Measurements from ENCODE around the gene TMPO.

TMPO gene

GRCh38 chr12:98478606-98479005 lies 36.8 kb upstream of the TMPO start:
- Histone ChIP-seq H3K4me1 (ENCODE audit: control insufficient read depth, insufficient read depth, low read length) (no peaks in the 10 kb centered on the region), H3K36me3 (ENCODE audit: control insufficient read depth in 2 of 2, insufficient read depth in 1 of 2, low read length in 2 of 2) (no peaks in the 10 kb centered on the region), H3K27ac (ENCODE audit: extremely low read depth, low read depth, low read length) (no peak overlapping the region), H3K4me3 (ENCODE audit: low read depth, low read length) (no peak overlapping the region), H3K9me3 (ENCODE audit: control insufficient read depth, insufficient read depth, low read depth, low read length) (no peaks in the 10 kb centered on the region)
- ChIA-PET POLR2A (no interaction called here), CTCF (interaction anchor here (0.9 kb wide), 2 partner anchors 11 to 52 kb away, joined by 3 to 4 read pairs; no protein-coding TSS in a partner anchor)
- no peak for TF ChIP-seq GLIS1 (tag by site-specific recombination; IDR thresholded peaks at IDR 0.05)
- no peak for TF ChIP-seq ZFP69B (tag by site-specific recombination; IDR thresholded peaks at IDR 0.05)
- no peak for TF ChIP-seq ZNF148 (tag by site-specific recombination; IDR thresholded peaks at IDR 0.05; ENCODE audit: borderline replicate concordance)
- TF ChIP-seq ZNF214 (tag by site-specific recombination; IDR thresholded peaks at IDR 0.05; ENCODE audit: borderline replicate concordance) = no peak

- Histone ChIP-seq H3K36me3 (ENCODE audit: control insufficient read depth in 2 of 2, insufficient read depth in 1 of 2, low read length in 2 of 2) (no peaks in the 10 kb centered on the region), H3K9me3 (ENCODE audit: control insufficient read depth, insufficient read depth, low read depth, low read length) (no peaks in the 10 kb centered on the region), H3K27ac (ENCODE audit: extremely low read depth, low read depth, low read length) (no peak overlapping the region), H3K4me3 (ENCODE audit: low read depth, low read length) (no peak overlapping the region), H3K4me1 (ENCODE audit: control insufficient read depth, insufficient read depth, low read length) (no peaks in the 10 kb centered on the region)
- ChIA-PET CTCF (no interaction called here), POLR2A (no interaction called here)
- TF ChIP-seq ZNF449 (tag by site-specific recombination; IDR thresholded peaks at IDR 0.05) (peak; percentile 53; the same call in 1 of the 2 replicates), ZNF561 (tag by site-specific recombination; IDR thresholded peaks at IDR 0.05; ENCODE audit: borderline replicate concordance) (no peak)
Measured at GRCh38 chr12:98483621-98484503, 31.5 kb upstream of the TMPO start.

GRCh38 chr12:98485792-98486340 lies 29.5 kb upstream of the TMPO start:
- no peak overlapping the region for H3K27ac ChIP-seq (ENCODE audit: extremely low read depth, low read depth, low read length)
- no peak for TF ChIP-seq ZXDB (tag by site-specific recombination; IDR thresholded peaks at IDR 0.05)
- no peak for TF ChIP-seq ZNF777 (tag by site-specific recombination; IDR thresholded peaks at IDR 0.05; ENCODE audit: borderline replicate concordance)
- TF ChIP-seq ZNF133 (tag by site-specific recombination; IDR thresholded peaks at IDR 0.05) = no peak
- no peak for TF ChIP-seq ZNF548 (tag by site-specific recombination; IDR thresholded peaks at IDR 0.05)
- TF ChIP-seq ZNF555 (tag by site-specific recombination; conservative IDR thresholded peaks at IDR 0.05) = no peak
- TF ChIP-seq ZNF426 (tag by site-specific recombination; IDR thresholded peaks at IDR 0.05) = no peak
- TF ChIP-seq ZNF114 (tag by site-specific recombination; IDR thresholded peaks at IDR 0.05) = no peak
- no peak for TF ChIP-seq ZNF513 (tag by site-specific recombination; IDR thresholded peaks at IDR 0.05)
- TF ChIP-seq ZNF174 (tag by site-specific recombination; IDR thresholded peaks at IDR 0.05) = no peak
- no peak for TF ChIP-seq RBAK (tag by site-specific recombination; IDR thresholded peaks at IDR 0.05)
- no peak for TF ChIP-seq YY1 (tag by site-specific recombination; IDR thresholded peaks at IDR 0.05)
- no peak for TF ChIP-seq HOXD13 (CRISPR knock-in tag; IDR thresholded peaks at IDR 0.05; ENCODE audit: borderline replicate concordance)
- no peak for TF ChIP-seq HIC1 (tag by site-specific recombination; IDR thresholded peaks at IDR 0.05)
- no peak overlapping the region for H3K4me3 ChIP-seq (ENCODE audit: low read depth, low read length)
- ChIA-PET POLR2A (no interaction called here), CTCF (interaction anchor here (0.6 to 1.1 kb wide), 2 partner anchors 47 to 155 kb away, joined by 3 read pairs; no protein-coding TSS in a partner anchor)
- no peaks in the 10 kb centered on the region; the same call in 1 of the 2 replicates for H3K4me1 ChIP-seq (ENCODE audit: control insufficient read depth, insufficient read depth, low read length)
- no peaks in the 10 kb centered on the region for H3K9me3 ChIP-seq (ENCODE audit: control insufficient read depth, insufficient read depth, low read depth, low read length)
- H3K36me3 ChIP-seq (ENCODE audit: control insufficient read depth in 2 of 2, insufficient read depth in 1 of 2, low read length in 2 of 2) = no peaks in the 10 kb centered on the region
